ENCODE measurements around the gene SWI5.

DNA sequence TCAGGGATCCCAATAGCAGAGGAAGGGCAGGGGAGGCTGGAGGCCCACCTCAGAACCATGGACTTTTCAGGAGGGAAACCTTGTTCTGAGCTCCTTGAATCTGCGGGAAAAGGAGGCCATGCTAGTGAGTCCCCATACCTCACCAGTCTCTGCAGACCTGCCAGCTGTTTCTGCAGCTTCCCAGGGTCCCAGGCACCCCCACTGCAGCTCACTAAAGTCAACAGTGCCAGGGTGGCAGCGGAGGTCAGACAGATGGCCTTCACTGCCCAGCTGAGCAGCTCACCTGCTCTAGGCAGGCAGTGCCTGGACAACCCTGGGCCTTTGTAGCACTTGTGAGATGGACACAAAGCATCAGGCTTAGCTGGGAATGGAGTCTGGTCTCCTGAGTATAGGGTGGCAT, 59.8 kb downstream of the SWI5 start:
- TF ChIP-seq CTCF (IDR thresholded peaks at IDR 0.05; ENCODE audit: poor library complexity) (no peak), EZH2 (IDR thresholded peaks at IDR 0.05; ENCODE audit: borderline replicate concordance) (no peak), EZH2phosphoT487 (IDR thresholded peaks at IDR 0.05; ENCODE audit: low read depth, severe bottlenecking, unreplicated experiment) (no peak)

Data from hepatocyte (in vitro differentiated cells).